ENCODE measurements around the gene ARHGEF6. TPM values are rescaled to one million over a fixed set of nuclear protein-coding genes. Genes with fewer than 3 reads are reported as not detected.

ARHGEF6 gene
- total RNA-seq, 1 experiment from 2014 or later, result 4.8 TPM

Other genes starting within 250 kb of the ARHGEF6 start
- not detected in 2 replicates for gene VGLL1, start 248.7 kb downstream of the ARHGEF6 start, total RNA-seq (2014; rRNA removed; shearing (Covaris generic); ENCODE audit: low replicate concordance)
- not detected in 2 replicates for gene CD40LG, start 132.8 kb downstream of the ARHGEF6 start, total RNA-seq (2014; rRNA removed; shearing (Covaris generic); ENCODE audit: low replicate concordance)
- gene RBMX, start 99.8 kb upstream of the ARHGEF6 start, total RNA-seq (2014; rRNA removed; shearing (Covaris generic); ENCODE audit: low replicate concordance), result 335 and 466 TPM in 2 replicates